ENCODE data around the gene SPECC1L. TPM values are rescaled to one million over a fixed set of nuclear protein-coding genes. Genes with fewer than 3 reads are reported as not detected.

The SPECC1L gene
- total RNA-seq, 1 donor from 2014 or later: 29.9 TPM

DNA sequence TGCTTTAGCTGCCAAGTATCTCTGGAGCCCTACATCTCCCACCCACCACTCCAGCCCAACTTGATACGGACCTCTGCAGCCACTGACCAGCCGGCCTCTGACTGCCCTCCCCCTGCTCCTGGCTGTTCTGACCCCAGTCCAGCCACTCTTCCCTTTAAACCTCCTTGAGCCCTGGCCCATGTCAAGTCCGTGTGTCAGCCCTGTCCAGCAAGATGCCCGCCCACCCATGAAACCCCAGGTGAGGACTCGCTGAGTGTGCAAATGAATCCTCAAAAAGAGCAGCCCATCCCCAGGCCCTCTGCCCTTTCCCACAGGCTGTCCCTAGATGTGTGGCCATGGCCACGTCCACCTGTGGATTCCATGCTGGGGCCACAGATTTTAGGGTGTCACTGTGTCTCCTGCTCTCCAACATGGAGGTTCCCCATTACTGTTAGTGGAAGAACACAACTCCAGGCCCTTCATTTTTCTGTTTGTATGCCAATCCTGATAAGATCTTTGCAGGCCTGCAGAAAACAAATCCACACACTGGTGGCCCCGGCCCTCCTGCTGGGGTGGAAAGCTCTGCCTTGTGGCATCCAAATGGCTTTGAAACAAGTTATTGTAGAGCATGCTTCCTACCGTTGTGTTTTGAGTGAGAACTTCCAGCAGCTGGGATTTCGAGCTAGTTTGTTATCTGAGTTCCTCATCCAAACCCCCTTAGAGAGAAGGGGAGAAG is 134.1 kb downstream of the SPECC1L start:
- TF ChIP-seq, protein P1, sequence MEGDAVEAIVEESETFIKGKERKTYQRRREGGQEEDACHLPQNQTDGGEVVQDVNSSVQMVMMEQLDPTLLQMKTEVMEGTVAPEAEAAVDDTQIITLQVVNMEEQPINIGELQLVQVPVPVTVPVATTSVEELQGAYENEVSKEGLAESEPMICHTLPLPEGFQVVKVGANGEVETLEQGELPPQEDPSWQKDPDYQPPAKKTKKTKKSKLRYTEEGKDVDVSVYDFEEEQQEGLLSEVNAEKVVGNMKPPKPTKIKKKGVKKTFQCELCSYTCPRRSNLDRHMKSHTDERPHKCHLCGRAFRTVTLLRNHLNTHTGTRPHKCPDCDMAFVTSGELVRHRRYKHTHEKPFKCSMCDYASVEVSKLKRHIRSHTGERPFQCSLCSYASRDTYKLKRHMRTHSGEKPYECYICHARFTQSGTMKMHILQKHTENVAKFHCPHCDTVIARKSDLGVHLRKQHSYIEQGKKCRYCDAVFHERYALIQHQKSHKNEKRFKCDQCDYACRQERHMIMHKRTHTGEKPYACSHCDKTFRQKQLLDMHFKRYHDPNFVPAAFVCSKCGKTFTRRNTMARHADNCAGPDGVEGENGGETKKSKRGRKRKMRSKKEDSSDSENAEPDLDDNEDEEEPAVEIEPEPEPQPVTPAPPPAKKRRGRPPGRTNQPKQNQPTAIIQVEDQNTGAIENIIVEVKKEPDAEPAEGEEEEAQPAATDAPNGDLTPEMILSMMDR (IDR thresholded peaks at IDR 0.05; ENCODE audit: insufficient read depth, low read length, poor library complexity, severe bottlenecking): no peak
- DNase-seq (ENCODE audit: low read depth): no peak
- no peaks in the 10 kb centered on the region for H3K36me3 ChIP-seq (ENCODE audit: control insufficient read depth, insufficient read depth, low read length)
- no peak overlapping the region for H3K4me3 ChIP-seq (ENCODE audit: low read depth, low read length)
- H3K27me3 ChIP-seq (ENCODE audit: control insufficient read depth, insufficient read depth, low read length): no peaks in the 10 kb centered on the region

DNA sequence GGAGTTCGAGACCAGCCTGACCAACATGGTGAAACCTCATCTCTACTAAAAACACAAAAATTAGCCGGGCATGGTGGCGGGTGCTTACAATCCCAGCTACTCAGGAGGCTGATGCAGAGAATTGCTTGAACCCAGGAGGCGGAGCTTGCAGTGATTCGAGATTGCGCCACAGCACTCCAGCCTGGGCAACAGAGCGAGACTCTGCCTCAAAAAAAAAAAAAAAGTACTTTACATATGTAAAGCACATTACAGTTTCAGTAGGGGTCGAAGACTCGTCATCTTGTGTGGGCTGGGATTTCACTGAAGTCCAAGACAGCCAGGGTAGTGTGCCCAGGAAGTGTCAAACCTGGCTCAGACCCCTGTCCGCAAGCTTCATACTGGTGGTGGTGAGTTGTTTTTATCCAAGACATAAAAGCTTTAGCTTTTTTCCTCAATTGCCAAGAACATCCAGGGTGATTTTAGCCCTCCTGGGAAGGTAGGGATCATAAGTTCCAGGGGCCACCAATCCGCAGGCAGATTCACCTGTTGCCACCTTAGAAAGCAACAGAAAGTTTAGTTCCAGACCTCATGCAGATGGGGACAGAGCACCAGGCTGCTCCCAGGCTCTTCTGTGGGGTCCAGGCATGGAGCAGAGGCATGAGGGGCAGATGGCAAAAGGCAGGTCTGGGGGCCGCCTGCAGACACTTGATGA is 135.1 kb downstream of the SPECC1L start:
- DNase-seq (ENCODE audit: low read depth): no peak
- Histone ChIP-seq H3K36me3 (ENCODE audit: control insufficient read depth, insufficient read depth, low read length) (no peaks in the 10 kb centered on the region), H3K27me3 (ENCODE audit: control insufficient read depth, insufficient read depth, low read length) (no peaks in the 10 kb centered on the region), H3K4me3 (ENCODE audit: low read depth, low read length) (no peak overlapping the region)
- TF ChIP-seq, protein P1 (IDR thresholded peaks at IDR 0.05; ENCODE audit: insufficient read depth, low read length, poor library complexity, severe bottlenecking): no peak

DNA sequence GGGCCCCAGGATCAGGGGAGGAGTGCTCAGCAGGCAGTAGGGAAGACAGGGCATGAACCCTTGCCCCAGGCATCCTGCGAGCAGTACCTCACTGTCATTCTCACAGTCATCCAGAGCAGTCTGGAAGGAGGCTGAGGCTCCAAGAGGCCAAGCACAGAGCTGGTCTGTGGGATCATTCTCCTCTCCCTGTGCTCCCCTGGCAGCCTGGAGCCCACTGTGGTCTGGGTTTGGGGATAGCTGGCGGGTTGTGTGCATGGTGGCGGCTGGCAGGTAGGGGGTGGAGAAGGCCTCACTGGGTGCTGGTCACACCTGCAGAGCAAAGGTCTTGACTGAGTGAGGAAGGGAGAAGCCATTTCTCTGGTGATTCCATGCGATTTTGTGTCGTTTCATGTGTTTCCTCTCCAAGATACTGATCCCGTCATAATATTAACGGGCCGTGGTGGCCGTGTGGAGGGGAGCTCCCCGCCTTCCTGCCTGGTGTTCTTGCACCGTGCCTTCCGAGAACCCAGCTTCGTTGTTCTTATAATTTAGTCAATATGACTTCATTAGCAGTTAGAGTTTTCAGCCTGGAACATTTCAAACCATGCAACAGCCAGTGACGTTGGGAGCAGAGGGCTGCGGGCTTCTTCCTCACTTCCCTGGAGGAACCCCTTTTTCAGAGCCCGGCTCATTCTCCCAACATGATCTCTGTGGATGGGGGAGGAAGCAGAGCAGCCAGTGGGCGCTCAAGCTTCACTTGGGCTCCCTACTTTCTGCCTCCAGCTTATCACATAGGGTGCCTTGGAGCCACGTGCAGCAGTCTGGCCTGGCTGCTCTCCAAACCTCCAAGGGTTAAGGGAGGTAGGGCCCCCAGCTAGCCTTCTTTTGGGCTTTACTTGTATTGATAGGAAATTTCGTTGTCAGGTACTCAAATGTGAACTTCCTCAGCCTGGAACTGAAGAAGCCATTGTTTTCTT is 136.0 kb downstream of the SPECC1L start:
- DNase-seq (ENCODE audit: low read depth): no peak
- TF ChIP-seq, protein P1 (IDR thresholded peaks at IDR 0.05; ENCODE audit: insufficient read depth, low read length, poor library complexity, severe bottlenecking): no peak
- Histone ChIP-seq H3K36me3 (ENCODE audit: control insufficient read depth, insufficient read depth, low read length) (no peaks in the 10 kb centered on the region), H3K4me3 (ENCODE audit: low read depth, low read length) (no peak overlapping the region), H3K27me3 (ENCODE audit: control insufficient read depth, insufficient read depth, low read length) (no peaks in the 10 kb centered on the region)

DNA sequence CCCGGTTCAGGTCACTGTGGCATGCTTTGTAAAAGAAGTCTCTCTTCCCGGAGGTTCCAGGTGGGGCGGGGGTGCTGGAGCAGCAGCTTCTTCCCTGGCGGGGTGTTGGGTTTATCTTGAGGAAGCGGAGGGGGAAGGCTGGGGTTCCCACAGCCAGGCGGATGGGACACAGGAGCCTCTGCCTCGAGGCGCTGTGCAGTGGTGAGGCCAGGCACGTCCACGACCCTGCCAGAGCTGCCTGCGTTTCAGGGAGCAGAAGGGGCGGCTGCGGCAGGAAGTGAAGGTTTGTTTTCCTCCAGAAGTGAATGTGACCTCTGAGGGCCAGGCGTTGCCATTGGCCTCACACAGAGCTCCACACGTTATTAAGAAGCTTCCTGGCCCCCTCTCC is 136.6 kb downstream of the SPECC1L start:
- H3K27me3 ChIP-seq (ENCODE audit: control insufficient read depth, insufficient read depth, low read length): no peaks in the 10 kb centered on the region
- no peak for DNase-seq (ENCODE audit: low read depth)
- H3K4me3 ChIP-seq (ENCODE audit: low read depth, low read length): no peak overlapping the region
- TF ChIP-seq, protein P1 (IDR thresholded peaks at IDR 0.05; ENCODE audit: insufficient read depth, low read length, poor library complexity, severe bottlenecking): no peak
- H3K36me3 ChIP-seq (ENCODE audit: control insufficient read depth, insufficient read depth, low read length): no peaks in the 10 kb centered on the region

DNA sequence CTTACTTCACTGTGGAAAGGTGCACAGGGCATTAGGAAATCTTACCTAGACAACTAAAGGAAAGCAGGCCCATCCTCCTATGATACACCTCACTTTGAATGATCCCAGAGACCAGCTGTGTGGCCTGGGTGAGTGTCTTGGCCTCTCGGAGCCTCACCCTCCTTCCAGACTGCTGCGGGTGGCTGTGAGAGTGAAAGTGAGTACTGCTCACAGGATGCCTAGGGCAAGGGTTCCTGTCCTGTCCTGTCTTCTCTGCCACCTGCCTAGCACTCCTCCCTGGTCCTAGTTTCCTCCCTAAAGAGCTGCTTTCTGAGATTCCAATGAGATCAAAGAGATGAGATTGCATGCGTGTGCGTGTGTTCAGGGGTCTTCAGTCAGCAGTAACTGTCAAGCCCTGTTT is 137.3 kb downstream of the SPECC1L start:
- TF ChIP-seq, protein P1 (IDR thresholded peaks at IDR 0.05; ENCODE audit: insufficient read depth, low read length, poor library complexity, severe bottlenecking): no peak
- no peaks in the 10 kb centered on the region for H3K27me3 ChIP-seq (ENCODE audit: control insufficient read depth, insufficient read depth, low read length)
- H3K36me3 ChIP-seq (ENCODE audit: control insufficient read depth, insufficient read depth, low read length): no peaks in the 10 kb centered on the region
- DNase-seq (ENCODE audit: low read depth): no peak
- no peak overlapping the region for H3K4me3 ChIP-seq (ENCODE audit: low read depth, low read length)
